ENCODE data around the gene NSMF.

The NSMF gene

DNA sequence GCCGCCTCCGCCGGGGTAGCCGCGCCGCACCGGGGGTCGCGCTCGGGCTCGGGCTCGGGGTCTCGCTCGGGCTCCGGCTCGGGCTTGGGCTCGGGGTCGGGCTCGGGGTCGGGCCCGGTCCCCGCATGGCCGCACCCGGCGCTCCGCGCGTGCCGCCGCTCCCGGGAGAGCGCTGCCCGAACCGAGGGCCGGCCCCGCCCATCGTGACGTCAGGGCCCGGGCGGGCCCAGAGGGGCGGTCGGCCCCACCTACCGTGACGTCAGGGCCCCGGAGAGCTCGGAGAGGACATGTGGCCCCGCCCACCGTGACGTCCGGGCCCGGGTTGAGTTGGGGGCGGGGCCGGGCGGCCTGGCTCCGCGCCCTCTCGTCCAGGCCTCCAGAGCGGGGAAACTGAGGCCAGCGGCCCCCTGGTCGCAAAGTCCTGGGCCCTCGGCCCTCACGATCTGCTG, at the start of gene NSMF:
Gene NSMF (minus strand): TSS at position 183 of the 449 bp plus-strand sequence. CDS start 232 bp downstream, outside the sequence.
- H3K4me2 ChIP-seq (ENCODE audit: low read depth, low read length, poor library complexity, severe bottlenecking): no peak within 1 kb of the TSS
- H3K9me3 ChIP-seq (ENCODE audit: insufficient read depth, low read depth, low read length): no peaks in the 10 kb centered on the region
- no peaks in the 10 kb centered on the region for H3K36me3 ChIP-seq (ENCODE audit: insufficient read depth, low read length)
- H3F3A ChIP-seq (ENCODE audit: low read depth): no peaks in the 10 kb centered on the region
- H3K79me2 ChIP-seq (ENCODE audit: insufficient read depth, low read length): no peaks in the 10 kb centered on the region
- no peaks in the 10 kb centered on the region for H3K4me1 ChIP-seq (ENCODE audit: insufficient read depth, low read length, poor library complexity, severe bottlenecking)
- no peaks in the 10 kb centered on the region for H4K20me1 ChIP-seq (ENCODE audit: insufficient read depth, low read length, poor library complexity, severe bottlenecking)
- H3K27me3 ChIP-seq (ENCODE audit: insufficient read depth, low read length, poor library complexity, severe bottlenecking): no peaks in the 10 kb centered on the region
- no peak within 1 kb of the TSS for H3K4me3 ChIP-seq (ENCODE audit: low read length, poor library complexity, severe bottlenecking)
- no peak within 1 kb of the TSS for H3K9ac ChIP-seq (ENCODE audit: low read depth, low read length, poor library complexity, severe bottlenecking)
- H3K9me2 ChIP-seq (replicated peaks; ENCODE audit: low read depth, low read length): no peaks in the 10 kb centered on the region
- H2AFZ ChIP-seq (ENCODE audit: low read length): no peak within 1 kb of the TSS
- TF ChIP-seq, protein P1, sequence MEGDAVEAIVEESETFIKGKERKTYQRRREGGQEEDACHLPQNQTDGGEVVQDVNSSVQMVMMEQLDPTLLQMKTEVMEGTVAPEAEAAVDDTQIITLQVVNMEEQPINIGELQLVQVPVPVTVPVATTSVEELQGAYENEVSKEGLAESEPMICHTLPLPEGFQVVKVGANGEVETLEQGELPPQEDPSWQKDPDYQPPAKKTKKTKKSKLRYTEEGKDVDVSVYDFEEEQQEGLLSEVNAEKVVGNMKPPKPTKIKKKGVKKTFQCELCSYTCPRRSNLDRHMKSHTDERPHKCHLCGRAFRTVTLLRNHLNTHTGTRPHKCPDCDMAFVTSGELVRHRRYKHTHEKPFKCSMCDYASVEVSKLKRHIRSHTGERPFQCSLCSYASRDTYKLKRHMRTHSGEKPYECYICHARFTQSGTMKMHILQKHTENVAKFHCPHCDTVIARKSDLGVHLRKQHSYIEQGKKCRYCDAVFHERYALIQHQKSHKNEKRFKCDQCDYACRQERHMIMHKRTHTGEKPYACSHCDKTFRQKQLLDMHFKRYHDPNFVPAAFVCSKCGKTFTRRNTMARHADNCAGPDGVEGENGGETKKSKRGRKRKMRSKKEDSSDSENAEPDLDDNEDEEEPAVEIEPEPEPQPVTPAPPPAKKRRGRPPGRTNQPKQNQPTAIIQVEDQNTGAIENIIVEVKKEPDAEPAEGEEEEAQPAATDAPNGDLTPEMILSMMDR (conservative IDR thresholded peaks at IDR 0.05; ENCODE audit: low read length): no peak
- no peak for TF ChIP-seq EZH2phosphoT487 (IDR thresholded peaks at IDR 0.05; ENCODE audit: borderline replicate concordance)

DNA sequence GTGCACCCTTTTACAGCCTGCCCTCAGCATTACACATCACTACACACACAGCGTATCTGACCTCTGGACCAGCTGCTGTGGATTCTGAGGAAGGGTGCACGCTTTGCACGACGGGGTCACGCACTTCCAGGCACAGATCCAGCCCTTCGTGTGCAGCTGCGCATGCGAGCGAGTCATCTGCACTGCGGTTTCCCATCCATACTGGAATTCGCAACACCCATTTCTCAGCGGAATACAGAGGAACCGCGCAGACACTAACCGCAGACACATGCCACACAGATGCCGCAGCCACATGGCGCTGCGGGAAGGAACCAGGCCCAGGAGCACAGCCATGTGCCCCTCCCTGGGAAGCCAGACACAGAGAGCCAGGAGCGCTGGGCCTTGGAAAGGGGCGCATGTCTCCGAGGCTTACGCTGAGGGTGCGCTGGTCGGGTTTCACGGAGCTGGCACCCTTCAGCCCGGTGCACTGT, 47.6 kb upstream of the NSMF start:
- no peaks in the 10 kb centered on the region for H3K9me2 ChIP-seq (replicated peaks; ENCODE audit: low read depth, low read length)
- H3K4me3 ChIP-seq (ENCODE audit: low read length, poor library complexity, severe bottlenecking): no peak overlapping the region
- no peak overlapping the region for H3K4me2 ChIP-seq (ENCODE audit: low read depth, low read length, poor library complexity, severe bottlenecking)
- TF ChIP-seq EZH2phosphoT487 (IDR thresholded peaks at IDR 0.05; ENCODE audit: borderline replicate concordance): no peak
- TF ChIP-seq, protein P1 (conservative IDR thresholded peaks at IDR 0.05; ENCODE audit: low read length): no peak
- no peaks in the 10 kb centered on the region for H4K20me1 ChIP-seq (ENCODE audit: insufficient read depth, low read length, poor library complexity, severe bottlenecking)
- H3F3A ChIP-seq (ENCODE audit: low read depth): peaks cover 4% of the 10 kb centered on the region; the same call in 1 of the 2 replicates
- no peak overlapping the region for H3K9ac ChIP-seq (ENCODE audit: low read depth, low read length, poor library complexity, severe bottlenecking)
- no peaks in the 10 kb centered on the region for H3K27me3 ChIP-seq (ENCODE audit: insufficient read depth, low read length, poor library complexity, severe bottlenecking)
- no peak overlapping the region for H2AFZ ChIP-seq (ENCODE audit: low read length)
- H3K36me3 ChIP-seq (ENCODE audit: insufficient read depth, low read length): no peaks in the 10 kb centered on the region
- no peaks in the 10 kb centered on the region for H3K4me1 ChIP-seq (ENCODE audit: insufficient read depth, low read length, poor library complexity, severe bottlenecking)
- no peaks in the 10 kb centered on the region for H3K79me2 ChIP-seq (ENCODE audit: insufficient read depth, low read length)
- H3K9me3 ChIP-seq (ENCODE audit: insufficient read depth, low read depth, low read length): no peaks in the 10 kb centered on the region

GRCh38 chr9:137506274-137506673, 47.1 kb upstream of the NSMF start:
- no peak overlapping the region for H3K4me3 ChIP-seq (ENCODE audit: low read length, poor library complexity, severe bottlenecking)
- no peaks in the 10 kb centered on the region for H4K20me1 ChIP-seq (ENCODE audit: insufficient read depth, low read length, poor library complexity, severe bottlenecking)
- TF ChIP-seq, protein P1 (conservative IDR thresholded peaks at IDR 0.05; ENCODE audit: low read length): no peak
- TF ChIP-seq EZH2phosphoT487 (IDR thresholded peaks at IDR 0.05; ENCODE audit: borderline replicate concordance): no peak
- H3F3A ChIP-seq (ENCODE audit: low read depth): peaks cover 4% of the 10 kb centered on the region; the same call in 1 of the 2 replicates
- no peaks in the 10 kb centered on the region for H3K36me3 ChIP-seq (ENCODE audit: insufficient read depth, low read length)
- H3K9me3 ChIP-seq (ENCODE audit: insufficient read depth, low read depth, low read length): no peaks in the 10 kb centered on the region
- no peak overlapping the region for H2AFZ ChIP-seq (ENCODE audit: low read length)
- H3K4me2 ChIP-seq (ENCODE audit: low read depth, low read length, poor library complexity, severe bottlenecking): no peak overlapping the region
- H3K4me1 ChIP-seq (ENCODE audit: insufficient read depth, low read length, poor library complexity, severe bottlenecking): no peaks in the 10 kb centered on the region
- no peaks in the 10 kb centered on the region for H3K9me2 ChIP-seq (replicated peaks; ENCODE audit: low read depth, low read length)
- H3K9ac ChIP-seq (ENCODE audit: low read depth, low read length, poor library complexity, severe bottlenecking): no peak overlapping the region
- no peaks in the 10 kb centered on the region for H3K79me2 ChIP-seq (ENCODE audit: insufficient read depth, low read length)
- H3K27me3 ChIP-seq (ENCODE audit: insufficient read depth, low read length, poor library complexity, severe bottlenecking): no peaks in the 10 kb centered on the region
